ENCODE data around the gene ZNF678.
A peak's percentile ranks its signal among the peaks of the same experiment; 100 is the strongest.

ZNF678 gene

GRCh38 chr1:227541129-227541528 lies 22.2 kb upstream of the ZNF678 start:
- TF ChIP-seq CTCF (IDR thresholded peaks at IDR 0.05; ENCODE audit: low read depth, low read length): no peak
- no peak for DNase-seq (ENCODE audit: extremely low read depth, low read depth)

- TF ChIP-seq CTCF (IDR thresholded peaks at IDR 0.05; ENCODE audit: low read depth, low read length): no peak
- DNase-seq (ENCODE audit: extremely low read depth, low read depth): no peak
Observed at GRCh38 chr1:227541796-227542152, 21.6 kb upstream of the ZNF678 start.

- DNase-seq (ENCODE audit: extremely low read depth, low read depth): peak; percentile 55
- TF ChIP-seq CTCF (IDR thresholded peaks at IDR 0.05; ENCODE audit: low read depth, low read length): peak; percentile 65
Observed at GRCh38 chr1:227542153-227543120, 20.9 kb upstream of the ZNF678 start.

- no peak for TF ChIP-seq CTCF (IDR thresholded peaks at IDR 0.05; ENCODE audit: low read depth, low read length)
- DNase-seq (ENCODE audit: extremely low read depth, low read depth): no peak
Observed at GRCh38 chr1:227543283-227544066, 19.9 kb upstream of the ZNF678 start.

GRCh38 chr1:227544067-227545050 lies 19.0 kb upstream of the ZNF678 start:
- no peak for TF ChIP-seq CTCF (IDR thresholded peaks at IDR 0.05; ENCODE audit: low read depth, low read length)

GRCh38 chr1:227545361-227545760 lies 18.0 kb upstream of the ZNF678 start:
- no peak for DNase-seq (ENCODE audit: extremely low read depth, low read depth)
- no peak for TF ChIP-seq CTCF (IDR thresholded peaks at IDR 0.05; ENCODE audit: low read depth, low read length)

More at GRCh38 chr1:227544067-227545050, 19.0 kb upstream of the ZNF678 start:
- no peak for DNase-seq (ENCODE audit: extremely low read depth, low read depth)

Measured in AG09319 (cell line).